OCI-LY1 (cell line): ENCODE results near the gene RBBP8.

ENCODE experiments used
- H2AFZ ChIP-seq: fragments of 200-600 bp; sonication (generic), shearing (Covaris generic); 2 replicates; pipeline ENCODE4 v1.6.0; 2014; ENCODE audit warnings: antibody characterized with exemption, mild to moderate bottlenecking, low read length
- H3F3A ChIP-seq: fragments of 200-600 bp; sonication (generic), shearing (Covaris generic); 2 replicates; pipeline ENCODE4 v1.6.0; 2014; ENCODE audit warnings: mild to moderate bottlenecking, antibody characterized with exemption, low read length, moderate library complexity; ENCODE audit not compliant: insufficient read depth
- H3K27ac ChIP-seq: fragments of 200-600 bp; sonication (generic); 2 replicates; pipeline ENCODE4 v1.5.1; 2014; ENCODE audit warnings: low read length, mixed run types, mild to moderate bottlenecking, low read depth; ENCODE audit not compliant: poor library complexity, severe bottlenecking
- H3K27me3 ChIP-seq: fragments of 200-600 bp; sonication (generic); 2 replicates; pipeline ENCODE4 v1.6.0; 2014; ENCODE audit warnings: antibody characterized with exemption, mild to moderate bottlenecking, low read length, moderate library complexity; ENCODE audit not compliant: insufficient read depth
- H3K36me3 ChIP-seq: fragments of 200-600 bp; sonication (generic); 2 replicates; pipeline ENCODE4 v1.6.1; 2014; ENCODE audit warnings: mild to moderate bottlenecking, antibody characterized with exemption, low read length, moderate library complexity, mixed read lengths; ENCODE audit not compliant: insufficient read depth
- H3K4me1 ChIP-seq: fragments of 200-600 bp; sonication (generic); 2 replicates; pipeline ENCODE4 v1.5.1; 2014; ENCODE audit warnings: mild to moderate bottlenecking, low read length, moderate library complexity; ENCODE audit not compliant: insufficient read depth, severe bottlenecking
- H3K4me2 ChIP-seq: fragments of 200-600 bp; sonication (generic), shearing (Covaris generic); 2 replicates; pipeline ENCODE4 v1.6.1; 2014; ENCODE audit warnings: low read length
- H3K4me3 ChIP-seq: fragments of 200-600 bp; sonication (generic); 2 replicates; pipeline ENCODE4 v1.5.1; 2014; ENCODE audit warnings: low read length, low read depth, mild to moderate bottlenecking, mixed read lengths; ENCODE audit not compliant: poor library complexity, severe bottlenecking
- H3K79me2 ChIP-seq: fragments of 200-600 bp; shearing (Covaris generic); 2 replicates; pipeline ENCODE4 v1.6.1; 2016; ENCODE audit warnings: mixed run types, low read length, mixed read lengths; ENCODE audit not compliant: insufficient read depth
- H3K9ac ChIP-seq: fragments of 200-600 bp; sonication (generic), shearing (Covaris generic); 2 replicates; pipeline ENCODE4 v1.6.1; 2014; ENCODE audit warnings: mild to moderate bottlenecking, low read length, mixed read lengths
- H3K9me2 ChIP-seq: fragments of 200-600 bp; sonication (generic), shearing (Covaris generic); 2 replicates; pipeline ENCODE4 v1.6.1; 2014; ENCODE audit warnings: low read depth, mild to moderate bottlenecking, low read length, mixed read lengths
- H3K9me3 ChIP-seq: fragments of 200-600 bp; shearing (Covaris generic); 2 replicates; pipeline ENCODE4 v1.6.1; 2014; ENCODE audit warnings: low read length, mixed read lengths
- H4K20me1 ChIP-seq: fragments of 200-600 bp; sonication (generic), shearing (Covaris generic); 2 replicates; pipeline ENCODE4 v1.6.0; 2016; ENCODE audit warnings: mild to moderate bottlenecking, low read length; ENCODE audit not compliant: insufficient read depth
- EZH2 ChIP-seq: fragments of 200-600 bp; sonication (generic), shearing (Covaris generic); IDR thresholded peaks from 2 replicates; pipeline ENCODE4 v1.8.0; 2017; ENCODE audit warnings: borderline replicate concordance, mixed run types, mild to moderate bottlenecking, antibody characterized with exemption, low read length, moderate library complexity, mixed read lengths
- TF ChIP-seq, protein P1 (sequence below): fragments of 200-600 bp; sonication (generic), shearing (Covaris generic); IDR thresholded peaks from 2 replicates; pipeline ENCODE4 v1.5.1; 2017; ENCODE audit warnings: mild to moderate bottlenecking, antibody characterized with exemption, low read length, moderate library complexity, mixed read lengths

Gene RBBP8

GRCh38 chr18:22985250-22985649, 52.1 kb downstream of the RBBP8 start:
- Histone ChIP-seq H3K36me3 (peaks cover 82% of the 10 kb centered on the region), H3K4me3 (no peak overlapping the region)
- no peak for TF ChIP-seq EZH2
- TF ChIP-seq, protein P1, sequence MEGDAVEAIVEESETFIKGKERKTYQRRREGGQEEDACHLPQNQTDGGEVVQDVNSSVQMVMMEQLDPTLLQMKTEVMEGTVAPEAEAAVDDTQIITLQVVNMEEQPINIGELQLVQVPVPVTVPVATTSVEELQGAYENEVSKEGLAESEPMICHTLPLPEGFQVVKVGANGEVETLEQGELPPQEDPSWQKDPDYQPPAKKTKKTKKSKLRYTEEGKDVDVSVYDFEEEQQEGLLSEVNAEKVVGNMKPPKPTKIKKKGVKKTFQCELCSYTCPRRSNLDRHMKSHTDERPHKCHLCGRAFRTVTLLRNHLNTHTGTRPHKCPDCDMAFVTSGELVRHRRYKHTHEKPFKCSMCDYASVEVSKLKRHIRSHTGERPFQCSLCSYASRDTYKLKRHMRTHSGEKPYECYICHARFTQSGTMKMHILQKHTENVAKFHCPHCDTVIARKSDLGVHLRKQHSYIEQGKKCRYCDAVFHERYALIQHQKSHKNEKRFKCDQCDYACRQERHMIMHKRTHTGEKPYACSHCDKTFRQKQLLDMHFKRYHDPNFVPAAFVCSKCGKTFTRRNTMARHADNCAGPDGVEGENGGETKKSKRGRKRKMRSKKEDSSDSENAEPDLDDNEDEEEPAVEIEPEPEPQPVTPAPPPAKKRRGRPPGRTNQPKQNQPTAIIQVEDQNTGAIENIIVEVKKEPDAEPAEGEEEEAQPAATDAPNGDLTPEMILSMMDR, result no peak

DNA sequence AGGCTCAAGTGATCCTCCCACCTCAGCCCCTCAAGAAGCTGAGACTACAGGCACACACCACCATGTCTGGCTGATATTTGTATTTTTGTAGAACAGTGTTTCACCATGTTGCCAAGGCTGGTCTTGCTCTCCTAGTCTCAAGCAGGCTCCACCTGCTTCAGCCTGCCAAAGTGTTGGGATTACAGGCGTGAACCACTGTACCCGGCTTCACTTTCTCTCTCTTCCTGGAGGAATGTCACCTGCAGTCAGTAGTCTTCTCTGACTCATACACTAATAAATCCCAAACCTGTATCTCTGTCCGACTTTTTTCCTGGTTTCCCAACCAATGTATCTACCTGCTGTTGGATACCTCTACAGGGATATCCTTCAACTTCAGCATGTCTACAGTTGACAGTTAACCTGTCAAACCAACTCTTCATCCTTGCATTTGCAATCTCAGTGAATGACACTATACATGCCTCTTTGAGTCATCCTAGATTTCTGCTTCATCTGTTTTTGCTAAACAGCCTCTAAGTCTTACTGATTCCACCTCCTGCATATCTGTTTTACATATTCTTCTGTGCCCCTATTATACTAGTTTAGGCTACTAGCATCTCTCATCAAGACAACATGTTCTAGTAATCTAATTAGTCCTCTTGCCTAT, 54.5 kb downstream of the RBBP8 start:
- Histone ChIP-seq H3K9ac (no peak overlapping the region), H3K27ac (no peak overlapping the region), H3K4me3 (no peak overlapping the region), H3K27me3 (no peaks in the 10 kb centered on the region), H3K36me3 (peaks cover 87% of the 10 kb centered on the region), H3F3A (no peaks in the 10 kb centered on the region), H2AFZ (no peak overlapping the region), H3K9me2 (no peaks in the 10 kb centered on the region), H3K4me2 (no peak overlapping the region), H3K9me3 (no peaks in the 10 kb centered on the region), H3K4me1 (no peaks in the 10 kb centered on the region), H3K79me2 (no peaks in the 10 kb centered on the region), H4K20me1 (no peaks in the 10 kb centered on the region)
- TF ChIP-seq, protein P1, result no peak
- no peak for TF ChIP-seq EZH2

More at GRCh38 chr18:22985250-22985649, 52.1 kb downstream of the RBBP8 start:
- no peaks in the 10 kb centered on the region for H3K9me3 ChIP-seq
- no peaks in the 10 kb centered on the region for H4K20me1 ChIP-seq
- H3K4me2 ChIP-seq, result no peak overlapping the region
- no peak overlapping the region for H3K9ac ChIP-seq
- no peaks in the 10 kb centered on the region for H3K27me3 ChIP-seq
- H3F3A ChIP-seq, result no peaks in the 10 kb centered on the region
- no peaks in the 10 kb centered on the region for H3K9me2 ChIP-seq
- no peaks in the 10 kb centered on the region for H3K79me2 ChIP-seq
- H2AFZ ChIP-seq, result no peak overlapping the region
- H3K4me1 ChIP-seq, result no peaks in the 10 kb centered on the region
- H3K27ac ChIP-seq, result no peak overlapping the region

DNA sequence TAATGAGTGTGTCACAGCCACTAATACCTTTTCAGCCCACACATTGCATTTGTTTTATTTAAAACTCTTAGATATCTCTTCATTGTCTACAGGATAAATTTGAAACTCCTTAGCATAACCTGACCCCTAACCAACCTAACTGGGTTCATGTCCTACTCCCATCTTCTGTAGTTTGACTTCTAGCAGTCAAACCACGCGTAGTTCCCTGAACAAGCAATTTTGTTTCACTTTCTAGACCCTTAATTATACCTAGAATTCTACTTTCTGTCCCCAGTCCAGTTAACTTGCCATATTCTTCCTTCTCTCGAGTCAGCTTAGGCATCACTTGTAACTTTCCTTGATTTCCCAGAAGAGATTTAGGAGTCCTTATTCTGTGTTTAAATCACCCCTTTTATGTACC, 55.1 kb downstream of the RBBP8 start:
- no peaks in the 10 kb centered on the region for H3F3A ChIP-seq
- H3K4me1 ChIP-seq, result no peaks in the 10 kb centered on the region
- peaks cover 88% of the 10 kb centered on the region for H3K36me3 ChIP-seq
- H3K9me3 ChIP-seq, result no peaks in the 10 kb centered on the region
- no peak overlapping the region for H3K4me2 ChIP-seq
- H4K20me1 ChIP-seq, result no peaks in the 10 kb centered on the region
- no peaks in the 10 kb centered on the region for H3K79me2 ChIP-seq
- H3K27me3 ChIP-seq, result no peaks in the 10 kb centered on the region
- no peaks in the 10 kb centered on the region for H3K9me2 ChIP-seq
- no peak overlapping the region for H3K4me3 ChIP-seq
- no peak overlapping the region for H3K27ac ChIP-seq
- H2AFZ ChIP-seq, result no peak overlapping the region
- H3K9ac ChIP-seq, result no peak overlapping the region
- TF ChIP-seq, protein P1, result no peak
- TF ChIP-seq EZH2, result no peak
